Spinal cord (tissue), 10 donors: ENCODE data around the gene SASH1. TPM values are rescaled to one million over a fixed set of nuclear protein-coding genes. Genes with fewer than 3 reads are reported as not detected.

Experiments used
- DNase-seq, 6 donors: peaks; one replicate each; pipeline versions ENCODE4 v3.0.0 to v3.0.0-alpha.2; 2013 to 2015; ENCODE audit warnings: low spot score in 6 of 6, low read depth in 4 of 6
- H3K27ac ChIP-seq: one replicate; pipeline ENCODE4 v1.5.1; 2013; ENCODE audit warnings: low read depth, low read length, control low read depth
- H3K27me3 ChIP-seq: one replicate; pipeline ENCODE4 v1.6.1; 2013; ENCODE audit warnings: low read length; ENCODE audit not compliant: control insufficient read depth, insufficient read depth
- H3K36me3 ChIP-seq: one replicate; pipeline ENCODE4 v1.6.1; 2013; ENCODE audit warnings: low read length; ENCODE audit not compliant: control insufficient read depth, insufficient read depth
- H3K4me1 ChIP-seq: one replicate; pipeline ENCODE4 v1.6.1; 2013; ENCODE audit warnings: low read length; ENCODE audit not compliant: control insufficient read depth, insufficient read depth
- H3K4me3 ChIP-seq: one replicate; pipeline ENCODE4 v1.5.1; 2013; ENCODE audit warnings: low read depth, low read length, control low read depth
- H3K9me3 ChIP-seq: one replicate; pipeline ENCODE4 v1.6.1; 2013; ENCODE audit warnings: low read length; ENCODE audit not compliant: control insufficient read depth, insufficient read depth
- WGBS: methylation state at CpG from one replicate; pipeline ENCODE4 v1.1.5; 2013; ENCODE audit warnings: missing lambda C conversion rate; ENCODE audit not compliant: insufficient coverage; 5-methylcytosine and 5-hydroxymethylcytosine counted together
- polyA plus RNA-seq, 2 donors: library from polyadenylated mRNA; unstranded; fragments of 120-200 nt; gene quantifications; one replicate each; pipeline ENCODE4 v1.2.1, GENCODE V29; 2013; ENCODE audit not compliant: insufficient read length in 2 of 2
- total RNA-seq, 2 donors: library from RNA; depleted of rRNA in 1 of 2; stranded (reverse); fragments of 120-200 nt in 1 of 2; fragments of >200 nt in 1 of 2; gene quantifications; one replicate each; pipeline versions ENCODE4 v1.2.3 to v1.2.4, GENCODE V29; 2013 to 2014
- donor health status: healthy.

Gene SASH1
- total and polyA plus RNA-seq, 4 donors: 51.0 to 77.3 (median 59.4) TPM

- no peaks in the 10 kb centered on the region for H3K4me1 ChIP-seq
- H3K9me3 ChIP-seq: no peaks in the 10 kb centered on the region
- no peak overlapping the region for H3K27ac ChIP-seq
- H3K36me3 ChIP-seq: no peaks in the 10 kb centered on the region
- no peaks in the 10 kb centered on the region for H3K27me3 ChIP-seq
- H3K4me3 ChIP-seq: no peak overlapping the region
- DNase-seq: no peak
- WGBS: no CpG with 5 or more reads among the region's 4 CpGs
Observed at GRCh38 chr6:148423133-148423532, 80.5 kb downstream of the SASH1 start.

DNA sequence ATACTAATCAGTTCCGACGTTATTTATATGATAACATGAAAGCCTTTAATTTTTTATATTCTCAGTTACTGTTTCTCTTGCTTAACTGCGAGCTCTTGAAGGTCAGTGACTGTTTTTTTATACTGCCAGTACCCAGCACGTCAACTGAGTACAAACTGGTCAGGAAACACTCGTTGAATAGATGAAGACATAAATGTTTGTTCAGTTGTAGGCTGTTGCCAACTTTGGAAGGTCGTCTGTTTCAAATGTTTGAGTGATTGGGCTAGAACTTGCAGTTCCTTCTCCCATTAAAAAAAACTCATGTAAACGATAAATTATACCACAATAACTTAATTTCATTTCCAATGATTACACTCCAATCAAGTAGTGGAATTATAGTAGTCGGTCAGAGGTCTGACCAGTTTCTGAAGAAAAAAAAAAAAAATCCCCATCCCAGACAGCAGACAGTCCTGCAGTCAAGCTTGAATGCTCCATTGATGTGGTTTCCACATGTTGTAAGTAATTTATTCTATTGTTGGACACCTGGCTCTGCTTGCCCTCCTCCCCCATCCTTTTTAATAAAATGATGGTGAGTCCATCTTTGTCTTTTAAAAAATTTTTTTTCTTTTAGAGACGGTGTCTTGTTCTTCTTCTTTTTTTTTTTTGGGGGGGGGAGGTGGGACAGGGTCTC lies 81.1 kb downstream of the SASH1 start:
- no peaks in the 10 kb centered on the region for H3K4me1 ChIP-seq
- H3K4me3 ChIP-seq: no peak overlapping the region
- WGBS: no CpG with 5 or more reads among the region's 9 CpGs
- no peaks in the 10 kb centered on the region for H3K9me3 ChIP-seq
- H3K36me3 ChIP-seq: no peaks in the 10 kb centered on the region
- no peak for DNase-seq
- H3K27ac ChIP-seq: no peak overlapping the region
- H3K27me3 ChIP-seq: no peaks in the 10 kb centered on the region

GRCh38 chr6:148425443-148425842 lies 82.8 kb downstream of the SASH1 start:
- Histone ChIP-seq H3K27me3 (no peaks in the 10 kb centered on the region), H3K9me3 (no peaks in the 10 kb centered on the region), H3K4me1 (no peaks in the 10 kb centered on the region), H3K36me3 (no peaks in the 10 kb centered on the region), H3K4me3 (no peak overlapping the region), H3K27ac (no peak overlapping the region)
- no peak for DNase-seq
- no CpG with 5 or more reads among the region's 2 CpGs for WGBS

DNA sequence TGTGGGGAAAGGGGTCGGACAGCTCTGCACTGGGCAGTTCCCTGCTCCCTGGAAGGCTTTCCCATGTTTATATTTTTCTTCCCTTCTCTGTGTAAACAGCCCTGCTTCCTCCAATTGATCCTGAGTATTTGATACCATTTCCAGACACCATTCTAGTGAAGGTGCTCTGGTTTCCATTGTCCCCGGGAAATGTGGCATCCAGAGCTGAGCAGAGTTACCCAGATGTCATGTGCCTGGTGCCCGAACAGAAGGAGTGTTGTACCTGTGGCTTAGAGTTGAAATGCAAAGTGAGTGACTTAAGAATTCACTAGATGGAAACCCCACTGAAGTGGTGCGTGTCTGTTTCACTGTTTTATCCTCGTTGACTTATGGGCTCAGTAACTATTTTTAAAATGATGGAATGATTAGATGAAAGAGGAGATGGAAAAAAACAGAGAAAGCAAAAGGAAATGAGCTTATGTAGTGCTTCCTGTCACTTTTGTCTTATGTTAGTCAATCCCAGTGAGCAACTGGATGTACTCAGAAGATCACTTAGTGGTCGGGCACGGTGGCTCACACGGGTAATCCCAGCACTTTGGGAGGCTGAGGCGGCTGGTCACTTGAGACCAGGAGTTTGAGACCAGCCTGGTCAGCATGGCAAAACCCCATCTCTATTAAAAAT lies 83.8 kb downstream of the SASH1 start:
- whole genome bisulfite sequencing: 82% methylated on average over 6 of the region's 9 CpGs
- no peaks in the 10 kb centered on the region for H3K27me3 ChIP-seq
- no peak overlapping the region for H3K4me3 ChIP-seq
- DNase-seq: no peak
- no peaks in the 10 kb centered on the region for H3K36me3 ChIP-seq
- peaks cover 5% of the 10 kb centered on the region for H3K4me1 ChIP-seq
- H3K27ac ChIP-seq: no peak overlapping the region
- no peaks in the 10 kb centered on the region for H3K9me3 ChIP-seq

GRCh38 chr6:148427333-148427732 lies 84.7 kb downstream of the SASH1 start:
- H3K4me3 ChIP-seq: no peak overlapping the region
- peaks cover 12% of the 10 kb centered on the region for H3K4me1 ChIP-seq
- no peaks in the 10 kb centered on the region for H3K36me3 ChIP-seq
- no peak overlapping the region for H3K27ac ChIP-seq
- H3K27me3 ChIP-seq: no peaks in the 10 kb centered on the region
- no peaks in the 10 kb centered on the region for H3K9me3 ChIP-seq
- WGBS: no CpG with 5 or more reads among the region's 2 CpGs
- DNase-seq: no peak

DNA sequence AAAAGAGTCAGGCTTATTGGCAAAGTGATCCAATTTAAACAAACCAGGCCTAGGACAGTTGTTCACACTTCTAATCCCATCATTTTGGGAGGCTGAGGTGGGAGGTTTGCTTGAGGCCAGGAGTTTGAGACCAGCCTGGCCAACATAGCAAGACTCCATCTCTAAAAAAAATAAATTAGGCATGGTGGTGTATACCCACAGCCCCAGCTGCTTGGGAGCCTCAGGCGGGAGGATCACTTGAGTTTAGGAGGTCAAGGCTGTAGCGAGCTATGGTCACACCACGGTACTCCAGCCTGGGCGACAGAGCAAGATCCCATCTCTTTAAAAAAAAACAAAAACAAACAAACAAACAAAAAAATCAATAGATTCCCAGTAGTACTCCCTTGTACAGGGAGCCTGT lies 86.8 kb downstream of the SASH1 start:
- Histone ChIP-seq H3K9me3 (no peaks in the 10 kb centered on the region), H3K27me3 (no peaks in the 10 kb centered on the region), H3K27ac (no peak overlapping the region), H3K4me3 (no peak overlapping the region), H3K36me3 (no peaks in the 10 kb centered on the region), H3K4me1 (peaks cover 15% of the 10 kb centered on the region)
- WGBS: 100% methylated on average over 1 of the region's 4 CpGs
- no peak for DNase-seq

- H3K27ac ChIP-seq: no peak overlapping the region
- 67% methylated on average over 6 of the region's 8 CpGs for WGBS
- H3K27me3 ChIP-seq: no peaks in the 10 kb centered on the region
- H3K4me1 ChIP-seq: peaks cover 15% of the 10 kb centered on the region
- no peaks in the 10 kb centered on the region for H3K9me3 ChIP-seq
- no peak for DNase-seq
- H3K36me3 ChIP-seq: no peaks in the 10 kb centered on the region
- no peak overlapping the region for H3K4me3 ChIP-seq
Observed at GRCh38 chr6:148430897-148431296, 88.3 kb downstream of the SASH1 start.

DNA sequence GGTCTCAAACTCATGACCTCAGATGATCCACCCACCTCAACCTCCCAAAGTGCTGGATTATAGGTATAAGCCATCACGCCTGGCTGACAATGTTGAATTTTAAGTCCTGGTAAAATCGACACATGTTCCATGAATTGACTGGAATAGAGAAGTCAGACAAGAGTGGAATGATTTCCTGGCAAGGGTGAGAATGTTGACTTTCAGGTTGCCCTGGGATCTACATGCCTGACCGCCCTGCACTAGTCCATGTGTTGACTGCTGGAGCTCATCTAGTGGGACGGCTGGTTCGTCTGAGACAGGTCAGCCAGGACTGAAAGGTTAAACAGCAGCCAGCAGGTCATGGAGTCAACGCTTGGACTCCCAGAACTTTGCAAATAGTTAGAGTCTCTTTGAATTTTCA lies 88.8 kb downstream of the SASH1 start:
- H3K27me3 ChIP-seq: no peaks in the 10 kb centered on the region
- H3K27ac ChIP-seq: no peak overlapping the region
- H3K36me3 ChIP-seq: no peaks in the 10 kb centered on the region
- H3K9me3 ChIP-seq: no peaks in the 10 kb centered on the region
- H3K4me3 ChIP-seq: no peak overlapping the region
- WGBS: 88% methylated on average over 4 of the region's 6 CpGs
- H3K4me1 ChIP-seq: peaks cover 15% of the 10 kb centered on the region
- DNase-seq: no peak

DNA sequence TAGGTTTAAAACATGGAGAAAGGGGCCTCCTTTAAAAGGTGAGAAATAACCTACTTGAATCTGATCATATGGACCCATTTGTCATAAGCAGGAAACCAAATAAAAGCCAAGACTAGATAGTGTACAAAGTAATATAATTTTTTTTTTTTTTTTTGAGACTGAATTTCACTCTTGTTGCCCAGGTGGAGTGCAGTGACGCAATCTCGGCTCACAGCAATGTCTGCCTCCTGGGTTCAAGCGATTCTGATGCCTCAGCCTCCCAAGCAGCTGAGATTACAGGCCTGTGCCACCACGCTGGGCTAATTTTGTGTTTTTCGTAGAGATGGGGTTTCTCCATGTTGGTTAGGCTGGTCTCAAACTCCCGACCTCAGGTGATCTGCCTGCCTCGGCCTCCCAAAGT lies 89.2 kb downstream of the SASH1 start:
- no peak for DNase-seq
- H3K4me1 ChIP-seq: peaks cover 15% of the 10 kb centered on the region
- no peak overlapping the region for H3K27ac ChIP-seq
- no peaks in the 10 kb centered on the region for H3K27me3 ChIP-seq
- no peaks in the 10 kb centered on the region for H3K36me3 ChIP-seq
- H3K9me3 ChIP-seq: no peaks in the 10 kb centered on the region
- WGBS: 90% methylated on average over 3 of the region's 7 CpGs
- no peak overlapping the region for H3K4me3 ChIP-seq
